GM12878 (cell line): ENCODE data around the gene OR7D2. TPM values are rescaled to one million over a fixed set of nuclear protein-coding genes. Genes with fewer than 3 reads are reported as not detected.
A peak's percentile ranks its signal among the peaks of the same experiment; 100 is the strongest.

Source experiments
- ATF3 ChIP-seq: IDR thresholded peaks from 2 replicates; pipeline ENCODE4 v1.6.1; 2011; ENCODE audit warnings: low read depth, mild to moderate bottlenecking, low read length, moderate library complexity, borderline replicate concordance; ENCODE audit errors: extremely low read depth
- CBX3 ChIP-seq: fragments of 200-600 bp; sonication (generic); IDR thresholded peaks from 2 replicates; pipeline ENCODE4 v1.6.1; 2016; ENCODE audit warnings: low read depth, borderline replicate concordance
- FOXK2 ChIP-seq: fragments of 450-650 bp; IDR thresholded peaks from 2 replicates; pipeline ENCODE4 v1.6.1; 2017; ENCODE audit warnings: mild to moderate bottlenecking, moderate library complexity
- GABPA ChIP-seq: IDR thresholded peaks from 2 replicates; pipeline ENCODE4 v1.6.1; 2014; ENCODE audit warnings: antibody characterized with exemption, low read depth, mild to moderate bottlenecking, inconsistent platforms
- IRF5 ChIP-seq: fragments of 450-650 bp; IDR thresholded peaks from 2 replicates; pipeline ENCODE4 v1.6.1; 2017; ENCODE audit warnings: borderline replicate concordance
- MYC ChIP-seq: IDR thresholded peaks from 2 replicates; pipeline ENCODE4 v1.6.1; 2011; ENCODE audit warnings: mild to moderate bottlenecking, low read length, moderate library complexity, inconsistent platforms; ENCODE audit not compliant: insufficient read depth, insufficient replicate concordance, insufficient read length, severe bottlenecking
- NFIC ChIP-seq: IDR thresholded peaks from 2 replicates; pipeline ENCODE4 v1.6.1; 2012; ENCODE audit warnings: low read depth, mild to moderate bottlenecking, inconsistent platforms, low read length, moderate library complexity
- NR2C1 ChIP-seq: fragments of 450-650 bp; IDR thresholded peaks from 2 replicates; pipeline ENCODE4 v1.6.1; 2017; ENCODE audit warnings: antibody characterized with exemption, mild to moderate bottlenecking, moderate library complexity
- PAX5 ChIP-seq: IDR thresholded peaks from 2 replicates; pipeline ENCODE4 v1.6.1; 2011; ENCODE audit warnings: low read depth, low read length, borderline replicate concordance
- POLR2A ChIP-seq: IDR thresholded peaks from 2 replicates; pipeline ENCODE4 v1.6.1; 2011; ENCODE audit warnings: low read depth, mild to moderate bottlenecking, low read length
- POLR2AphosphoS5 ChIP-seq: IDR thresholded peaks from 2 replicates; pipeline ENCODE4 v1.6.1; 2011; ENCODE audit warnings: mild to moderate bottlenecking, low read length, inconsistent platforms
- PRDM15 ChIP-seq: fragments of 450-650 bp; formaldehyde crosslinking; IDR thresholded peaks from 2 replicates; pipeline ENCODE4 v1.4.0; 2020; ENCODE audit warnings: mild to moderate bottlenecking, moderate library complexity
- RBBP5 ChIP-seq: fragments of 200-600 bp; sonication (generic); conservative IDR thresholded peaks from 2 replicates; pipeline ENCODE4 v1.6.1; 2016
- RFX5 ChIP-seq: IDR thresholded peaks from 2 replicates; pipeline ENCODE4 v1.6.1; 2011; ENCODE audit warnings: low read depth, low read length, improper control_type of control experiment
- RUNX3 ChIP-seq: IDR thresholded peaks from 2 replicates; pipeline ENCODE4 v1.6.1; 2012; ENCODE audit warnings: low read length, inconsistent platforms
- SMC3 ChIP-seq: IDR thresholded peaks from 2 replicates; pipeline ENCODE4 v1.6.1; 2011; ENCODE audit warnings: low read length, improper control_type of control experiment, borderline replicate concordance
- SREBF2 ChIP-seq: IDR thresholded peaks from 2 replicates; pipeline ENCODE4 v1.6.1; 2012; ENCODE audit warnings: mild to moderate bottlenecking, low read length
- STAT3 ChIP-seq: IDR thresholded peaks from 2 replicates; pipeline ENCODE4 v1.6.1; 2011; ENCODE audit warnings: low read depth, low read length, improper control_type of control experiment
- TCF7 ChIP-seq: IDR thresholded peaks from 2 replicates; pipeline ENCODE4 v1.6.1; 2014; ENCODE audit warnings: antibody characterized with exemption, borderline replicate concordance
- USF1 ChIP-seq: IDR thresholded peaks from 2 replicates; pipeline ENCODE4 v1.6.1; 2011; ENCODE audit warnings: borderline replicate concordance, low read depth, mild to moderate bottlenecking, moderate library complexity, mixed read lengths, low read length; ENCODE audit not compliant: insufficient read depth; ENCODE audit errors: extremely low read length
- ZBTB33 ChIP-seq: fragments of 450-650 bp; IDR thresholded peaks from 2 replicates; pipeline ENCODE4 v1.6.1; 2017; ENCODE audit warnings: mild to moderate bottlenecking
- ZNF384 ChIP-seq: IDR thresholded peaks from 2 replicates; pipeline ENCODE4 v1.6.1; 2012; ENCODE audit warnings: low read depth, mild to moderate bottlenecking, low read length, improper control_type of control experiment, borderline replicate concordance
- polyA plus RNA-seq, 11 experiments: library from polyadenylated mRNA; depleted of rRNA in 4 of 11; unstranded in 6 of 11; stranded (reverse) in 5 of 11; fragments of >200 nt; fragmentation: Nextera tagmentation in 4 of 11; fragmentation: Illumina TruSeq in 1 of 11; extraction: Ambion mirVana in 4 of 11; extraction: Trizol in 1 of 11; gene quantifications; 1 replicate in 1 of 11; 2 replicates in 10 of 11; pipeline versions ENCODE4 v1.2.1 to v1.2.3, GENCODE V29; 2011 to 2016; ENCODE audit warnings: inconsistent platforms in 2 of 11, missing spikeins in 2 of 11, low read depth in 1 of 11
- total RNA-seq, 4 experiments: library from RNA; depleted of rRNA in 3 of 4; stranded (reverse); fragments of >200 nt in 3 of 4; fragmentation: Illumina TruSeq in 1 of 4; extraction: Trizol in 1 of 4; gene quantifications; 2 replicates each; pipeline versions ENCODE4 v1.2.1 to v1.2.3, GENCODE V29; 2013 to 2021

The OR7D2 gene
- total and polyA plus RNA-seq, 10 of the 15 experiments (the other 5 are each of a cell fraction or from before 2014, with no cell fraction given), result 0.04 TPM; not detected in 9

GRCh38 chr19:9140159-9140874 is 38.5 kb upstream of the OR7D2 start, which contains the start of gene ZNF317 (continued):
- peak; percentile 80 for TF ChIP-seq IRF5
- TF ChIP-seq RBBP5, result 0 out of 2 replicates have a peak, but pooled peaks have one; percentile 74
- TF ChIP-seq PRDM15 (CRISPR knock-in tag), result no peak
- peak; percentile 95 for TF ChIP-seq POLR2AphosphoS5
- 0 out of 2 replicates have a peak, but pooled peaks have one; percentile 25 for TF ChIP-seq ZBTB33
- peak; percentile 21 for TF ChIP-seq USF1
- no peak for TF ChIP-seq PAX5
- TF ChIP-seq GABPA, result peak; percentile 83
- no peak for TF ChIP-seq NFIC
- TF ChIP-seq STAT3, result no peak
- no peak; the same call in none of the 2 replicates for TF ChIP-seq RUNX3
- peak; percentile 96 for TF ChIP-seq POLR2A
- TF ChIP-seq RFX5, result no peak
- TF ChIP-seq ZNF384, result no peak
- TF ChIP-seq SMC3, result no peak
- no peak for TF ChIP-seq SREBF2
- peak; percentile 82 for TF ChIP-seq FOXK2
- no peak for TF ChIP-seq CBX3
- no peak for TF ChIP-seq TCF7
- peak; percentile 70 for TF ChIP-seq NR2C1
- TF ChIP-seq ATF3, result no peak
- TF ChIP-seq MYC, result peak; percentile 27
